ENCODE data around the gene SUSD2.

- TF ChIP-seq CTCF (conservative IDR thresholded peaks at IDR 0.05; ENCODE audit: low read depth, low read length) (peak; percentile 34), POLR2A (IDR thresholded peaks at IDR 0.05; ENCODE audit: low read depth, low read length) (no peak; the same call in 1 of the 2 replicates), MXI1 (IDR thresholded peaks at IDR 0.05; ENCODE audit: borderline replicate concordance, low read depth, low read length) (peak; percentile 58; the same call in 1 of the 2 replicates), BHLHE40 (IDR thresholded peaks at IDR 0.05; ENCODE audit: low read depth, low read length) (no peak), RAD21 (IDR thresholded peaks at IDR 0.05; ENCODE audit: low read length) (peak; percentile 19)
Observed at GRCh38 chr22:24155627-24156140, 25.6 kb upstream of the SUSD2 start.

Data from IMR-90 (cell line).